Hepatic stellate cell (primary cell): ENCODE data around the gene CCNQ.

Experiments used
- DNase-seq: peaks from one replicate; pipeline ENCODE4 v3.0.0; 2011; ENCODE audit warnings: low spot score

CCNQ gene

GRCh38 chrX:153598541-153599191 lies at the start of gene CCNQ:
CCNQ (minus strand) TSS chrX:153599139; CDS start chrX:153599073, 66 bp downstream.
- no peak for DNase-seq

GRCh38 chrX:153647461-153648357 lies 48.8 kb upstream of the CCNQ start:
- no peak for DNase-seq

- DNase-seq = no peak
Observed at GRCh38 chrX:153646620-153647373, 47.9 kb upstream of the CCNQ start, which contains the start of gene DUSP9. DUSP9 (plus strand) TSS chrX:153647203; CDS start chrX:153647954, 751 bp downstream.

GRCh38 chrX:153645921-153646488 lies 47.1 kb upstream of the CCNQ start:
- no peak for DNase-seq

- no peak for DNase-seq
Observed at GRCh38 chrX:153645151-153645550, 46.2 kb upstream of the CCNQ start.

GRCh38 chrX:153644356-153645125 lies 45.6 kb upstream of the CCNQ start:
- no peak for DNase-seq

GRCh38 chrX:153643431-153644351 lies 44.8 kb upstream of the CCNQ start:
- DNase-seq = no peak

GRCh38 chrX:153642655-153643430 lies 43.9 kb upstream of the CCNQ start:
- no peak for DNase-seq

- DNase-seq = no peak
Observed at GRCh38 chrX:153642051-153642654, 43.2 kb upstream of the CCNQ start.

GRCh38 chrX:153641627-153642026 lies 42.7 kb upstream of the CCNQ start:
- no peak for DNase-seq

- DNase-seq = no peak
Observed at GRCh38 chrX:153640736-153641575, 42.0 kb upstream of the CCNQ start.

- DNase-seq = no peak
Observed at GRCh38 chrX:153640045-153640686, 41.2 kb upstream of the CCNQ start.

- no peak for DNase-seq
Observed at GRCh38 chrX:153639177-153640044, 40.5 kb upstream of the CCNQ start.

- DNase-seq = no peak
Observed at GRCh38 chrX:153638436-153639176, 39.7 kb upstream of the CCNQ start.

GRCh38 chrX:153638041-153638371 lies 39.1 kb upstream of the CCNQ start:
- DNase-seq = no peak
